Measurements from ENCODE around the gene SEC14L2.

Gene SEC14L2

DNA sequence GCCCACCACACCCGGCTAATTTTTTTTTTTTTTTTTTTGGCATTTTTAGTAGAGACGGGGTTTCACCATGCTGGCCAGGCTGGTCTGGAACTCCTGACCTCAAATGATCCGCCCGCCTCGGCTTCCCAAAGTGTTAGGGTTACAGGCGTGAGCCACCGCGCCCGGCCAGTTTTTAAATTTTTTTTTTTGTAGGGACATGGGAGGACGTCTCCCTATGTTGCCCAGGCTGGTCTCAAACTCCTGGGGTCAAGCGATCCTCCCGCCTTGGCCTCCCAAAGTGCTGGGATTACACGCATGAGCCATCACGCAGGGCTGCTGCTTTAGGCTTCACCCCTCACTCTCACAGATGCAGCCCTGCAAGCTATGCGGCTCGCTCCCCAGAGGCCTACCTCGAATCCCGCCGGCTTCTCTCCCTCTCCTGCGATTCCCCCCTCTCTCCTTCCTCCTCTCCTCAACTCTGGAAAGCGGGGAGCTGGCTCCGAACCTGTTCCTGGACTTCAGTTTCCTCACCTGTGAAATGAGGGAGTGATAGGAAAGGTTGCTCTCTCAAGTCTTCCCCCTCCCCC is 39.1 kb upstream of the SEC14L2 start:
- no peaks in the 10 kb centered on the region for H3K27me3 ChIP-seq (ENCODE audit: insufficient read depth, low read length)
- no peak overlapping the region for H3K18ac ChIP-seq (ENCODE audit: low read length)
- no peak overlapping the region for H2BK120ac ChIP-seq (ENCODE audit: insufficient read depth, low read length, poor library complexity)
- peaks cover 2 to 8% of the 10 kb centered on the region in 2 experiments for H3K4me1 ChIP-seq (ENCODE audit: control insufficient read depth in 1 of 2, insufficient read depth in 2 of 2, low read length in 2 of 2)
- no peak overlapping the region for H3K4me2 ChIP-seq (ENCODE audit: low read length)
- H3K79me2 ChIP-seq (ENCODE audit: control insufficient read depth, insufficient read depth, low read length, poor library complexity), result peaks cover 18% of the 10 kb centered on the region
- WGBS (ENCODE audit: extremely low coverage, insufficient coverage, insufficient read length), result no CpG with 5 or more reads among the region's 22 CpGs
- peaks cover under 1 to 6% of the 10 kb centered on the region in 2 experiments for H3K36me3 ChIP-seq (ENCODE audit: control insufficient read depth in 1 of 2, insufficient read depth in 2 of 2, low read length in 2 of 2)
- H3K4me3 ChIP-seq (ENCODE audit: low read depth, low read length), result no peak overlapping the region
- no peaks in the 10 kb centered on the region for H3K9me3 ChIP-seq (ENCODE audit: insufficient read depth, low read depth, low read length)
- H3K27ac ChIP-seq (ENCODE audit: low read depth, low read length), result no peak overlapping the region
- H4K91ac ChIP-seq (ENCODE audit: low read depth, low read length), result no peak overlapping the region
- no peak overlapping the region for H2BK5ac ChIP-seq (ENCODE audit: low read depth, low read length, poor library complexity)
- peaks cover 11% of the 10 kb centered on the region for H3K79me1 ChIP-seq (ENCODE audit: low read length)
- no peak overlapping the region for H2BK12ac ChIP-seq (ENCODE audit: low read length)
- no peak for DNase-seq
- H3K4ac ChIP-seq (ENCODE audit: low read depth, low read length), result no peak overlapping the region
- H2AFZ ChIP-seq (ENCODE audit: insufficient read depth, low read length, poor library complexity), result no peak overlapping the region
- no peak overlapping the region for H3K9ac ChIP-seq (ENCODE audit: low read length)
- H2AK5ac ChIP-seq (ENCODE audit: low read length), result no peak overlapping the region
- no peak overlapping the region for H4K12ac ChIP-seq (ENCODE audit: low read depth, low read length)
- H3K14ac ChIP-seq (ENCODE audit: low read length), result no peak overlapping the region
- no peak overlapping the region for H4K8ac ChIP-seq (ENCODE audit: low read depth, low read length)
- no peak overlapping the region for H3K23ac ChIP-seq (ENCODE audit: low read length)

DNA sequence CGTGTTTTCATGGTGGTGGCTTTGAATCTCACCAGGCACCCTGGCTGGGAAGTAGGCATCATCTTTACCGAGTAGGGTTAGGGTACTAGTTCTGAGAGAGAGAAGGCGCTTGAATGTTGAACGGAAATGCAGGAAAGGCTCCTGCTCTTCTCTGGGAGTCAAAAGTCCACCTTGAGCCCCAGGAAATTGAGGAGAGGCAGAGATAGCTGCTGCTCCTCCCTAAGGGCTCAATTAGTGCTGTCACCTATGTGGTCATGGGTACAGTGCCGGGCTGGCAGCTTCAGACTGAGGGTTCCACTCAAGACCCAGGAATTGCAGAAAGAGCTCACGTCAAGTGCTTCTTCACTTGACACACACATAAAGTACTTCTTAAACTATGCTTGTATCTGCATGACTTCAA is 38.3 kb upstream of the SEC14L2 start:
- peaks cover 2 to 8% of the 10 kb centered on the region in 2 experiments for H3K4me1 ChIP-seq (ENCODE audit: control insufficient read depth in 1 of 2, insufficient read depth in 2 of 2, low read length in 2 of 2)
- H3K79me2 ChIP-seq (ENCODE audit: control insufficient read depth, insufficient read depth, low read length, poor library complexity), result peaks cover 18% of the 10 kb centered on the region
- H3K14ac ChIP-seq (ENCODE audit: low read length), result no peak overlapping the region
- no peak overlapping the region for H2BK5ac ChIP-seq (ENCODE audit: low read depth, low read length, poor library complexity)
- no peak overlapping the region for H3K4ac ChIP-seq (ENCODE audit: low read depth, low read length)
- H2AK5ac ChIP-seq (ENCODE audit: low read length), result no peak overlapping the region
- no peak overlapping the region for H4K8ac ChIP-seq (ENCODE audit: low read depth, low read length)
- no peak overlapping the region for H3K4me3 ChIP-seq (ENCODE audit: low read depth, low read length)
- H3K27me3 ChIP-seq (ENCODE audit: insufficient read depth, low read length), result no peaks in the 10 kb centered on the region
- H3K9me3 ChIP-seq (ENCODE audit: insufficient read depth, low read depth, low read length), result no peaks in the 10 kb centered on the region
- H3K4me2 ChIP-seq (ENCODE audit: low read length), result no peak overlapping the region
- H3K23ac ChIP-seq (ENCODE audit: low read length), result no peak overlapping the region
- no peak overlapping the region for H2BK12ac ChIP-seq (ENCODE audit: low read length)
- no peak overlapping the region for H2BK120ac ChIP-seq (ENCODE audit: insufficient read depth, low read length, poor library complexity)
- H3K18ac ChIP-seq (ENCODE audit: low read length), result no peak overlapping the region
- no peak overlapping the region for H4K91ac ChIP-seq (ENCODE audit: low read depth, low read length)
- no peak overlapping the region for H3K27ac ChIP-seq (ENCODE audit: low read depth, low read length)
- WGBS (ENCODE audit: extremely low coverage, insufficient coverage, insufficient read length), result no CpG with 5 or more reads among the region's 6 CpGs
- H2AFZ ChIP-seq (ENCODE audit: insufficient read depth, low read length, poor library complexity), result no peak overlapping the region
- H3K79me1 ChIP-seq (ENCODE audit: low read length), result peaks cover 11% of the 10 kb centered on the region
- H3K9ac ChIP-seq (ENCODE audit: low read length), result no peak overlapping the region
- no peak for DNase-seq
- peaks cover 0 to 2% of the 10 kb centered on the region in 2 experiments for H3K36me3 ChIP-seq (ENCODE audit: control insufficient read depth in 1 of 2, insufficient read depth in 2 of 2, low read length in 2 of 2)
- H4K12ac ChIP-seq (ENCODE audit: low read depth, low read length), result no peak overlapping the region

DNA sequence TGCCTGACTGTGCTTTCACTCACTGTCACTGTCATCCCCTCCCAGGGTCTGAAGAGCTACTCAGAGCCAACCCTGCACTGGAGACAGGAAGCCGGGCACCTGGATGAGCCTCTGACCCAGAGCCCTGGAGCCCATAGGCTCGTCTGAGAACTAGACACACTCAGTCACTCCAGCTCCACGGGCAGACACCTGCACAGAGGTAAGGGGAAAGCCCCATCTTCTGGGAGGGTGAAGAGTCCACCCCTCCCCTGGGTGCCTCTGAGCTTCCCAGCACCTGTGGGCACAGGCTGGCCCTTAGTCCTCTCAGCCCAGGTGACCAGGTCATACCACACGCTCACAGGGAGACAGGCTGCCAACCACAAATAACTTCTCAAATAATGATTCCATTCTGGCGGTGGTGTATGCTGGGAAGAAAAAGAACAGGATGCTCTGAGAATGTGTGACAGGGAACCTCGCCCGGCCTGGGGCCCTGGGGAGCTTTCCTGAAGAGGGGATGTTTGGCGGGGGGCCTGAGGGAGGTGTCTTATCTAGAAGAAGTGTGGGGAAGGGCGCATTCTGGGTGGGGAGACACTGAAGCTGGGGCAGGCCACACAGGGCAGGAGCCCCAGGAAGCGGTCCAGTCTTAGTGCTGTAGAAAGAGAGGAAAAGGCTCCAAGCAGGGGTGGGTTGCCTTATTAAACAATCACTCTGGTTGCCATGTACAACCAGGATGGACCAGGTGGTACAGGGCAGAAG is 34.7 kb upstream of the SEC14L2 start:
- no peak overlapping the region for H3K9ac ChIP-seq (ENCODE audit: low read length)
- H4K8ac ChIP-seq (ENCODE audit: low read depth, low read length), result no peak overlapping the region
- no CpG with 5 or more reads among the region's 10 CpGs for WGBS (ENCODE audit: extremely low coverage, insufficient coverage, insufficient read length)
- no peak overlapping the region for H3K4me2 ChIP-seq (ENCODE audit: low read length)
- no peak for DNase-seq
- H3K18ac ChIP-seq (ENCODE audit: low read length), result no peak overlapping the region
- no peak overlapping the region for H3K23ac ChIP-seq (ENCODE audit: low read length)
- H3K27me3 ChIP-seq (ENCODE audit: insufficient read depth, low read length), result no peaks in the 10 kb centered on the region
- H3K79me1 ChIP-seq (ENCODE audit: low read length), result peaks cover 1% of the 10 kb centered on the region
- peaks cover 5 to 7% of the 10 kb centered on the region in 2 experiments for H3K36me3 ChIP-seq (ENCODE audit: control insufficient read depth in 1 of 2, insufficient read depth in 2 of 2, low read length in 2 of 2)
- no peak overlapping the region for H2BK12ac ChIP-seq (ENCODE audit: low read length)
- H3K4ac ChIP-seq (ENCODE audit: low read depth, low read length), result no peak overlapping the region
- H3K79me2 ChIP-seq (ENCODE audit: control insufficient read depth, insufficient read depth, low read length, poor library complexity), result no peaks in the 10 kb centered on the region
- no peak overlapping the region for H2AFZ ChIP-seq (ENCODE audit: insufficient read depth, low read length, poor library complexity)
- H3K9me3 ChIP-seq (ENCODE audit: insufficient read depth, low read depth, low read length), result no peaks in the 10 kb centered on the region
- H3K14ac ChIP-seq (ENCODE audit: low read length), result no peak overlapping the region
- H3K4me3 ChIP-seq (ENCODE audit: low read depth, low read length), result no peak overlapping the region
- no peak overlapping the region for H2BK120ac ChIP-seq (ENCODE audit: insufficient read depth, low read length, poor library complexity)
- H4K91ac ChIP-seq (ENCODE audit: low read depth, low read length), result no peak overlapping the region
- H4K12ac ChIP-seq (ENCODE audit: low read depth, low read length), result no peak overlapping the region
- no peaks in the 10 kb centered on the region for H3K4me1 ChIP-seq (ENCODE audit: control insufficient read depth in 1 of 2, insufficient read depth in 2 of 2, low read length in 2 of 2)
- H2BK5ac ChIP-seq (ENCODE audit: low read depth, low read length, poor library complexity), result no peak overlapping the region
- H3K27ac ChIP-seq (ENCODE audit: low read depth, low read length), result no peak overlapping the region
- H2AK5ac ChIP-seq (ENCODE audit: low read length), result no peak overlapping the region

DNA sequence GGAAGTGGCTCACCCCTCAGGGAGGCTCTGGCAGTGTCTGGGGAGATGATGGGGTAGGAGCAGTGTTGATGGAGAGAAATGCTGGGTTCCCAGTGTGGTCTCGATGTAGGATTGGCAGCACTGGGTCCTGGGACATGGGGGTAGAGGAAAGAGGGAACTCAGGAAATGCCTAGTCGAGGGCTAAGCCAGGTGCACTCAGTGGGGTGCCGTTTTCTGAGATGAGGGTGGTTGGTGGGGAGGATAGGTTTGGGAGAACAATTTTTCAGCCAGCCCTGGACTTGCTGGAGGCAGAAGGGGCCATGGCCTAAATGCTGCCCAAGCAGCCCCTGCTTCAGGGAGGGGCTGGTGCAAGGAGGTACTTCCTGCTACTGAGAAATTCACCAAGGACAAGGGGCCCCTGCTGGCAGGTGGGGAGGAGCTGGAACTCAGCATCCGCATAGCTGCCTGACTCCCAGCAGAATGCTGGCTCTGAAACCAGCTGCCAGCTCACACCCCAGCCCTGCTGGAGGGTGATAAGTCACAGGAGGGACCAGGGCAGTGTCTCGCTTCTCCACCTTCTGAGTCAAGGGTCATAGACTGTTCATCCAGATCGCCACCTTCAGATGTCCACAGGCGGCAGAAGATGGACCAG is 34.1 kb upstream of the SEC14L2 start:
- H3K4me3 ChIP-seq (ENCODE audit: low read depth, low read length), result no peak overlapping the region
- H4K91ac ChIP-seq (ENCODE audit: low read depth, low read length), result no peak overlapping the region
- no peaks in the 10 kb centered on the region for H3K4me1 ChIP-seq (ENCODE audit: control insufficient read depth in 1 of 2, insufficient read depth in 2 of 2, low read length in 2 of 2)
- H3K23ac ChIP-seq (ENCODE audit: low read length), result no peak overlapping the region
- no peak overlapping the region for H3K4me2 ChIP-seq (ENCODE audit: low read length)
- no peaks in the 10 kb centered on the region for H3K27me3 ChIP-seq (ENCODE audit: insufficient read depth, low read length)
- H3K79me1 ChIP-seq (ENCODE audit: low read length), result no peaks in the 10 kb centered on the region
- H2AK5ac ChIP-seq (ENCODE audit: low read length), result no peak overlapping the region
- H2BK120ac ChIP-seq (ENCODE audit: insufficient read depth, low read length, poor library complexity), result no peak overlapping the region
- no peak overlapping the region for H3K9ac ChIP-seq (ENCODE audit: low read length)
- DNase-seq, result peak; percentile 27 to 37
- H4K12ac ChIP-seq (ENCODE audit: low read depth, low read length), result no peak overlapping the region
- H3K14ac ChIP-seq (ENCODE audit: low read length), result no peak overlapping the region
- H3K36me3 ChIP-seq (ENCODE audit: control insufficient read depth in 1 of 2, insufficient read depth in 2 of 2, low read length in 2 of 2), result peaks cover 5 to 7% of the 10 kb centered on the region in 2 experiments
- H3K27ac ChIP-seq (ENCODE audit: low read depth, low read length), result no peak overlapping the region
- no peak overlapping the region for H3K4ac ChIP-seq (ENCODE audit: low read depth, low read length)
- H2BK5ac ChIP-seq (ENCODE audit: low read depth, low read length, poor library complexity), result no peak overlapping the region
- H2AFZ ChIP-seq (ENCODE audit: insufficient read depth, low read length, poor library complexity), result no peak overlapping the region
- no peak overlapping the region for H4K8ac ChIP-seq (ENCODE audit: low read depth, low read length)
- H3K18ac ChIP-seq (ENCODE audit: low read length), result no peak overlapping the region
- no peaks in the 10 kb centered on the region for H3K9me3 ChIP-seq (ENCODE audit: insufficient read depth, low read depth, low read length)
- H3K79me2 ChIP-seq (ENCODE audit: control insufficient read depth, insufficient read depth, low read length, poor library complexity), result no peaks in the 10 kb centered on the region
- H2BK12ac ChIP-seq (ENCODE audit: low read length), result no peak overlapping the region
- no CpG with 5 or more reads among the region's 7 CpGs for WGBS (ENCODE audit: extremely low coverage, insufficient coverage, insufficient read length)

Data from trophoblast cell (in vitro differentiated cells and primary cell).